Activated CD4-positive, alpha-beta T cell treated with anti-CD3 and anti-CD28 coated beads for 1 hour (primary cell): ENCODE measurements around the gene GRB2.
"Not testable (repeated sequence)": the region's sequence is repeated elsewhere in the genome, so short reads cannot be mapped to it uniquely, and the experiment has no call there.

Source experiments
- DNase-seq: peaks from one replicate; pipeline ENCODE4 v3.0.0-alpha.2; 2020

The GRB2 gene

DNA sequence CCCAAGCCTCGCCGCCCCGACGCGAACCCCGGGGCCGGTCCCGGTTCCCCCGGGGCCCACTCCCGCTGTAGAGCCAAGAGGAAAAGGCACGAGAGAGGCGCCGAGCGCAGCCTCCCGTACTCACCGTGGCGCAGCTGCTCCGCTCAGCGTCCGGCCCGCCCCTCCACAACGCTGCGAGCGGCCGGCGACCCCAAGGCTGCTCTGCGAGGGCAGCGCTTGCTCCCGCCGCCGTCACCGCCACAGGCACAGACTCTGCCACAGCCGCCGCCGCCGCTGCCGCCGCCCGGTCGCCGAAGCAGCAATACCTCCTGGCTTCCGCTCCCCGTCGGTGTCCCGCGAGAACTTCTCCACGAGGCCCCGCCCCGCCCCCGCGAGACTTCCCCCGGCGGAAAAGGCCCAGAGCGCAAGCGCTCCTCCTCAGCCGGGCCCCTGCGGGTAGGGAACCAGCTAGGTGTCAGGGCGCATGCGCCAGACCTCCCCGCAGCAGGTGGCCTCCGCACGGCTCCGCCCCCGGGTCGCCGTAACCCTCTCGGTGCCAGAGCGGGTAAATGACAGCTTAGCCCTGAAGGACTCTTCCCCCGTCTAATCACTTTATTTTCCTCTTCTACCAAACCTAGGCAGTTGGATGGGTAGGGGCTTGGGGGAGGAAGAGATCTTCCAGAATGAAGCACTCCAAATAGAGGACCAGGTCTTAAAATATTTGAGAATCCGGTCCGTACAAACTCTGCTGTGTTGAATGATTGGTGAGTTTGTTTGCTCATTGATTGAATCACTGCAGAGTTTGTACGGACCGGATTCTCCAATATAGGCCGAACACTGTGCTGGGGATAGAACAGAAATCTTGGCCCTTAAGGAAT is at the start of gene GRB2:
Gene GRB2 (minus strand): TSS at position 314 of the 857 bp plus-strand sequence. CDS start 12,050 bp downstream, outside the sequence.
- DNase-seq: peak; percentile 100

DNA sequence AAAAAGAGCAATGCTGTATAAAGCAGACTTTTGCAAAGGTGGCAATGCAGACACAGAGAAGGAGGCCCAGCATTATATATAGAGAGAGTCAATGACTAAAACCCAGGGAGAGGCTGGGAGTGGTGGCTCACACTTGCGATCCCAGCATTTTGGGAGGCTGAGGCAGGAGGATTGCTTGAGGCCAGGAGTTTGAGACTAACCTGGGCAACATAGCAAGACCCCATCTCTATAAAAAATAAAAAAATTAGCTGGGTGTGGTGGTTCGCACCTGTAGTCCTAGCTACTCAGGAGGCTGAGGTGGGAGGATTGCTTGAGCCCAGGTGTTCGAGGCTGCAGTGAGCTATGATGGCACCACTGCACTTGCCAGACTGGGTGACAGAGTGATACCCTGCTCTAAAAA is 49.2 kb upstream of the GRB2 start:
- DNase-seq: not testable (repeated sequence)

DNA sequence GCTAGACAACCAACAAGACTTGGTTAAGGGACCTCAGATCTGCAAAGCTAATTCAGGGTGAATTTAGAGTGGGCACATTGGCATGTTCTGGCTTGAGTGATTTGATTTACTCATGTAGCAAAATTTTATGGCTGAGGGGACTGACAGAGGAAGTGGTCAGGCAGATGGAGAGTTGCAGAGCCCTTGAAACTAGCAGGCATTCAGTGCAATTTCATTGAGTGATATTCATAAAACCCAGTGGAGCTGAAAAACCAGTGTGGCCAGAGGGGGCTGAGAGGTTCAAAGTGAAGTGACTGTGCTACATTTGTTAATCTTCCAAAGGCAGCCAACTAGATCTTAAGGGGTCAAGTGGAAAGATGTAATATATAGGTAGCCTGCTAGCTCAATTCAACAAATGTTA is 48.7 kb upstream of the GRB2 start:
- DNase-seq: no peak

DNA sequence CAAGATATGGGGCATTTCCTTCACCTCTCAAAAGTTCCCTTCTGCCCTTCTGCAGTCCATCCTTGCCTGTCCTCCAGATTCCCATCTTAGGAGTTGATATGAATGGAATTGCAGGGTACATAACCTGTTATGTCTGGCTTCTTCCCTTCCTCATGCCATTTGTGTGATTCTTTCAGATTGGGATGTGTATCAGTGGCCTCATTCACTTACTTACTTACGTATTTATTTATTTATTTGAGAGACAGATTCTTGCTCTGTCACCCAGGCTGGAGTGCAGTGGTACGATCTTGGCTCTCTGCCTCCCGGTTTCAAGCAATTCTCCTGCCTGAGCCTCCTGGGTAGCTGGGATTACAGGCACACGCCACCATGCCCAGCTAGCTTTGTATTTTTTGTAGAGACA is 44.8 kb upstream of the GRB2 start:
- DNase-seq: no peak

DNA sequence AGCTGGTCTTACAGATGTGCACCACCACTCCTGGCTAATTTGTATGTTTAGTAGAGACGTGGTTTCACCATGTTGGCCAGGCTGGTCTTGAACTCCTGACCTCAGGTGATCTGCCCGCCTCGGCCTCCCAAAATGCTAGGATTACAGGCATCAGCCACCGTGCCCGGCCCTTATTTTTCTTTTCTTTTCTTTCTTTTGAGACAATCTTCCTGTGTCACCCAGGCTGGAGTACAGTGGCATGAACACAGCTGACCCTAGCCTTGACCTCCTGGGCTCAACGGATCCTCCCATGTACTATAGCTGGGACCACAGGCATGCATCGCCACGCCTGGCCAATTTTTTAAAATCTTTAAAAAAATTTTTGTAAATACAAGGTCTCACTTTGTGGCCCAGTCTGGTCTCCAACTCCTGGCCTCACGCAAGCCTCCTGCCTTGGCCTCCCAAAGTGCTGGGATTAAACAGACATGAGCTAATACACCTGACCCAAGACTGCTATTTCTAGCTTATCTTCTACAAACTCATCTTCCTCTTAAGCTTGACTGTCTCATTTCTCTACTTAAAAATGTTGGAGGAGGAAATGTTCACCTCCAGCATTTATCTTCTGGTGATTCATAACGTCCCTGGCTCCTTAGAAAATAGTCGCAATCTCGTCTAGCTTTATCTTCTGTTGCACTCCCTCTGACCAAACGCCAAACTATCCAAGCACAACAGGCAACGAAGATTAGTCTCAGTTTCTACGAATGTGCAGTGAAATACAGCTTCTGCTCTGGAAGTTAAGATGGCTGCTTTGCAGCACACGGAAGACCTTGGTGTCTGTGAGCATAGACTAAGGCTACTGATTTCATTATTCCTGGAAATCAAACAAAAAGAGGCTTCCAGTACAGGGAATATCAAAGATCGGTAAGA is 42.7 kb upstream of the GRB2 start:
- no peak for DNase-seq

DNA sequence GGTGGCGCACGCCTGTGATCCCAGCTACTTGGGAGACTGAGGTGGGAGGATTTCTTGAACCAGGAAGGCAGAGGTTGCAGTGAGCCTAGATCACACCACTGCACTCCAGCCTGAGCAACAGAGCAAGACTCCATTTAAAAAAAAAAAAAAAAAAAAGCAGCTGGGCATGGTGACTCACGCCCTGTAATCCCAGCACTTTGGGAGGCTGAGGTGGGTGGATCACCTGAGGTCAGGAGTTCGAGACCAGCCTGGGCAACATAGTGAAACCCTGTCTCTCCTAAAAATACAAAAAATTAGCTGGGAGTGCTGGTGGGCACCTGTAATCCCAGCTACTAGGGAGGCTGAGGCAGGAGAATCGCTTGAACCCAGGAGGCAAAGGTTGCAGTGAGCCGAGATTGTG is 40.4 kb upstream of the GRB2 start:
- not testable (repeated sequence) for DNase-seq

DNA sequence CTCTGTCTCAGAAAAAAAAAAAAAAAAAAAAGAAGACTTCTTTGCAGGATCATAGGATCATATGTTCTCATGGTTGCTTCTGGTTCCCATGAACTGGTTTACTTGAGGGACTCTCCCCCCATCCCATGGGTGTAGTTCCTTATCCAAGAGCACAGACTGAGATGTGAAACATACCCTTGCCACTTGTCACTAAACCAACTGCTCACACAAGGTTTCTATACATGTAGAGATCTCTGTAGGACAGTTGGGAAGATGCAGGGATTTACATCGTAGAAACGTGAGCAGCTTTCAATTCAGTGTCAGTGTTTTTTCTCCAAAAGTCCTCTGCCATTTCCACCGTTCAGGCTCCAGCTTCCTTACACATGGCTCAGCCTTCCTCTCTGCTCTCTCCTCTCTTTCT is 39.8 kb upstream of the GRB2 start:
- DNase-seq: no peak

DNA sequence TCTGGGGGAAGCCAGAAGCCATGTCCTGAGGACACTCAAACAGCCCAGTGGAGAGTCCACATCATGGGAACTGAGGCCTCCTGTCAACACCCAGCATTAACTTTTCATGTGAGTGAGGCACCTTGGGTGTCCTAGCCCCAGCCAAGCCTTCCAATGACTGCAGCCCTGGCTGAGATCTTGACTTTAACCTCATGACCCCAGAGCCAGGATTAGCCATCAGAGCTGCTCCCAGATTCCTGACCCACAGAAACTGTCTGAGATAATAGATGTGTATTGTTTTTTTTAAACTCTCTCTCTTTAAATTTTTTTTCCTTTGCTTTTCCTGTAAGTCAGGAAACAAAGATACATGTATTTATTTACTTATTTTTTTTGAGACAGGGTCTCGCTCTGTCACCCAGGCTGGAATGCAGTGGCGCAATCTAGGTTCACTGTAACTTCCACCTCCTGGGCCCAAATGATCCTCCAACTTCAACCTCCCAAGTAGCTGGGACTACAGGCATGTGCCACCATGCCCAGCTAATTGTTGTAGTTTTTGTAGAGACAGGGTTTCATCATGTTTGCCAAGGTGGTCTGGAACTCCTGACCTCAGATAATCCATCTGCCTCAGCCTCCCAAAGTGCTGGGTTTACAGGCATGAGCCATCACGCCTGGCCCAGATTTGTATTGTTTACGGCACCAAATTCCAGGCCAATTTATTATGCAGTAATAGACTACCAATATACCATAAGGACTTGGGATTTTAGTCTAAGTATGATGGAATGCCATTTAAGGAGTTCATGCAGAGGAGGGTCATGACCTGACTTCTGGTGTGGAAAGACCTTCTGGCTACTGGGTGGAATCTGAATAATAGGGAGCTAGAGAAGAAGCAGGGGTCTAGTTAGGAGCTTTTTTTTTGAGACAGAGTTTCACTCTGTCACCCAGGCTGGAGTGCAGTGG is 37.0 kb upstream of the GRB2 start:
- no peak for DNase-seq

DNA sequence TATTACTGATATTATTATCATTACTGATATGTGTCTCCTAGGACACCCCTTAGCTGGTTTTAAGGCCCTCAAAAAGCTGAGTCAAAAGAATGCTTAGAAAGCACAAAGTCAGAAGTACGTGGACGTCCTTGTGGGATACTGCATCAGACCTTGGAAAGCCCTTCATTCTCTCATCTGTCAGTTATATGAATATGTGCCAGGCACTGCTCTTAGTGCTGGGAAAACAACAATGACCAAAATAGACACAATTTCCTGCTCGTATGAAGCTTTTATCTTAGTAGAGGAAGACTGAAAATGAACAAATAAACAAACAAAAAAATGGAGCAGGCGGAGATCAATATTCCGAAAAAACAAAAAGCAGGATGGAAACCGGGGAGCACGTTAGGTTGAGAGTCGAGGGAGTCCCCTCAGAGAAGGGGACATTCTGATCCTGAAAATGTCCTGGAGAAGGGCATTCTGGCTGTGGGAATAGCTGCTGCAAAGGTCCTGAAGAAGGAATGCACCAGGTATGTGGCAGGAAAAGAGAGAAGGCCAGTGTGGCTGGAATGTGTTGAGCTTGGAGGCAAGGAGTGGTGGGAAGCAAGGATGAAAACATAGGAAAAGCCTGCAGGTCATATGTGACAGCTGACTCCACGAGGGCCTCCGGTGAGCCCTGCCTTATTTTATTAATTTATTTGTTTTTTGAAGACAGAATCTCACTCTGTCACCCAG is 35.4 kb upstream of the GRB2 start:
- DNase-seq: no peak

DNA sequence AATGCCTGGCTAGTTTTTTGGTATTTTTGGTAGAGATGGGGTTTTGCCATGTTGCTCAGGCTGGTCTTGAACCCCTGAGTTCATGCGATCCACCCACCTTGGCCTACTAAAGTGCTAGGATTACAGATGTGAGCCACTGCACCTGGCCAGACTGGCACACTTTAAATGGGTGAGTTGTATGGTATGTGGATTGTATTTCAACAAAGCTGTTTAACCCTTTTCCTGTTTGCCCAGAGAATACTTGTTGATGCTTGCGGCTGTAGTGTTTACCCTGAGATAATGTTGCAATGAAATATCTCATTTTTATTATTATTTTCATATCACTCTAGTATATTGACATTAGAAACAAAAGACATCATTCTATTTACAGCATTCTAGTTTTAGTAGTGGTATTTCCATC is 33.8 kb upstream of the GRB2 start:
- no peak for DNase-seq

DNA sequence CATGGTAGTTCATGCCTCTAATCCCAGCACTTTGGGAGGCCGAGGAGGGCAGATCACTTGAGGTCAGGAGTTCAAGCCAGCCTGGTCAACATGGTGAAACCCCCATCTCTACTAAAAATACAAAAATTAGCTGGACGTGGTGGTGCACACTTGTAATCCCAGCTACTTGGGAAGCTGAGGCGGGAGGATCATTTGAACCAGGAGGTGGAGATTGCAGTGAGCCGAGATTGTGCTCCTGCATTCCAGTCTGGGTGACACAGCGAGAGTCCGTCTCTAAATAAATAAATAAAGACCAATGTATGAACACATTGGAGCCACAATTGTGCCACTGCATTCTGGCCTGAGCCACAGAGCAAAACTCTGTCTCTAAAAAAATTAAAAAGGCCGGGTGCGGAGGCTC is 31.9 kb upstream of the GRB2 start:
- DNase-seq: not testable (repeated sequence)

DNA sequence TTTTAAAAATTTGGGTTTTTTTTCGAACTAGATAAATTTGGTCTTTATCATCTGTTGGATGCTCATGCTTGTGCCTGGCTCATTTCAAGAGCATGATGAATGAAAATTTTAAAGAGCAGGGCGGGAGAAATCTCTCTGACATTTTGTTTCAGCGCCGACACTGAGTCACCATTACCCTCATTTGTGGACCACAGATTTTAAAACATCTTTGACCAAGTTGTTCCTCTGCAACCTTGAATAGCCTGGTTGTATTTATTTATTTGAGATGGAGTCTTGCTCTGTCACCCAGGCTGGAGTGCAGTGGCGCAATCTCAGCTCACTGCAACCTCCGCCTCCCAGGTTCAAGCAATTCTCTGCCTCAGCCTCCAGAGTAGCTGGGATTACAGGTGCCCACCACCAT is 29.0 kb upstream of the GRB2 start:
- DNase-seq: not testable (repeated sequence)

DNA sequence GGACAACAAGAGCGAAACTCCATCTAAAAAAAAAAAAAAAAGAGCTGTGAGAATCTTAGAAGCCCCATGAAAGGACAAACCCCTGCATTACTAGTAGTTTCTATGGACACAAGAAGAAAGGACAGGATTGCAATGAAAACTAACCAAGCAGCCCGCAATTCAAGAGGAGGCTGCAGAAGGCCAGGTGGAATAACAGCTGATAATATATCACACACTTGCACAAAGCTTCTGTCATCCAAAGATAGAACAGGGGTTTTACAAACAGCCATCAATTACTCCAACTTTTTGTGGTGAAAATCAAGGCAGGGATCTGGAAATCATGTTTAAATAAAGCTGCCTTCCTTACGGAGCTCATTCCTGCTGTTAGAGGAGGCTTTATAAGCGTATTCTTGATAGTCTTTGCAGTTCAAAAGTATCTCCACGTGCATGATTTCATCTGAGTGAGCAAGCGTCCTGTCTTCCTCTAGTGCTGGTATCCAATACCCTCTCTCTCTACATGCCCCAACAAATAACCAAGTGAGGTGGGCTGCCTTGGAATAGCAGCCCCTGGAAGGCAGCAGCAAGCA is 27.8 kb upstream of the GRB2 start:
- no peak for DNase-seq

DNA sequence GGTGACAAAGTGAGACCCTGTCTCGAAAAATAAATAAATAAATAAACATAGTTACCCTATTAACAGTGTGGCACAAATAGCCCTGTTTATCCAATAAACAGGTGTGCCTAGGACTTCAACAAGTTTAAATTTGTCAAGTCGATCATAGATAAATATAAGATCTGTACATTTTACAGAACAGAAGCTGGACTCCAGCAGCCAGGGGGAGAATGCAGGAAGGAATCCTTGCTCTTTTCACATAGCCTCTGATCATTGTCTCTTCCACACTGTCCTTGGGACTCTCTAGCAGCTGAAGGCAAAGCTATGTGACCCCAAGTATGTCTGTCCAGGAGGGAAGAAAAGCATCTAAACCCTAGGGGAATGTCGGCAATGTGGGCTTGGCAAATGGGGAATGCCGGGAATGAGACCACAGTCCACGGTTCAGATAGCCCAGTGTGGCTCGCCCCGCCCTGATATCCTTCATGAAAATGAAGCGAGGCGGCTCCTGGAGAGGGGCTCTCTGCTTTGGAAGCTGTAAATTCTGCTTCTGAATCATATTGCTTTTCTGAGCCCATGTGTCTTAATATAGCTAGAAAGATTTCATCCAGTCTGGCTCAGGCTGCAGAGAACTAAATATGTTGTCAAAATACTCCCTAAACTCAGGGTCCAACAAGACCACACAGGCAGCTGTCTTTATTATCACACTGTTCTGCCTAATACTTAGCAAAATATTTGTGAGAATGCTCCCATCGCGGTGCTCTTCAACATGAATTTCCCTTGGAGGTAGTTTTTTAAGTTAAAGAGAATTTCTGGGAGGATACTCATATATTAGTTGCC is 24.9 kb upstream of the GRB2 start:
- no peak for DNase-seq

DNA sequence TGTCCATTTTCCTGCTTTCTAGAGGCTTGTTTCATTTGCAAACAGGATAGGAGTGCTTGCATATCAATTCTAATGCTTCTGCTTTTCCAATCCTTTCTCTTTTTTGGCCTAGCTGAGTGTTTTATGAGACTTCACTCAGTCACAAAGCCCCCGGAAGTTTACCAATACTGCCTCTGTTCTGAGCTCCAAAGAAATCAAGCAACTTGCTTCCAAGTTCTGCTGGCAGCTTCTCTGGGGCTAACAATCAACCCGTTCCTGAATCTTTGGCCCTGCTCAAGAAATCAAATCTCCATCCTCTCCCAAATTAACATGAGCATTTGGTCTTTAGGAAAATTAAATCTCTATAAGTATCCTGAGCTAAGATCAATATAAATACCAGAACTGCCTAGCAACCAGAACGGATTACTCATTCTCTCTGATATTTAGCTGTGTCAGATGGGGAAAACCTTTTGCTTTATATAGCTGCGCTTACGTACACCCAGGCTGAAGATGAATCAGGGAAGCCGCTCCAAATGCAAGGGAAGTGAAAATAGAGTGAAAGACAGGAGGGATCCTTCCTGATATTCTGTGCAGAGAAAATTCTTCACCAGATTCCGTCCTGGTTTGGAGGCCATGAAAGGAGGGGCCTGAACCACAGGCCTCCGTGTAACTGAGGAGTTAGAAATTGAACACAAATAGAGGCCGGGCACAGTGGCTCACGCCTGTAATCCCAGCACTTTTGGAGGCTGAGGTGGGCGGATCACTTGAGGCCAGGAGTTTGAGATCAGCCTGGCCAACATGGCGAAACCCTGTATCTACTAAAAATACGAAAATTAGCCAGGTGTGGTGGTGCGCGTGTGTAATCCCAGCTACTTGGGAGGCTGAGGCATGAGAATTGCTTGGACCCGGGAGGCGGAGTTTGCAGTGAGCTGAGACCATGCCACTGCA is 23.3 kb upstream of the GRB2 start:
- no peak for DNase-seq

DNA sequence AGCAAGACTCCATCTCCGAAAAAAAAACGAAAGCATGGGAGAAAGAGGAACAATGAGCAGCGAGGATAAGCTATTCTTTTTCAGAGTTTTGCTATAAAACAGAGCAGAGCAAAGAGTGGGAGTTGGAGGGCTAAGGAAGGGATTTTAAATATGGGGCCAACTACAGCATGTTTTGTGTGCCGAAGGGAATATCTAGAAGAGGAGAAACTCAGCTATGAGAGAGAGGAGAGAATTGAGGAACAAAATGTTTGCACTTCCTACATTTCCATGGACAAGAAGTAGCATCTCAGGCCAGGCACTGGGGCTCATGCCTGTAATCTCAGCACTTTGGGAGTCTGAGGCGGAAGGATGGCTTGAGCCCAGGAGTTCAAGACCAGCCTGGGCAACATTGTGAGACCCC is 13.1 kb upstream of the GRB2 start:
- no peak for DNase-seq

DNA sequence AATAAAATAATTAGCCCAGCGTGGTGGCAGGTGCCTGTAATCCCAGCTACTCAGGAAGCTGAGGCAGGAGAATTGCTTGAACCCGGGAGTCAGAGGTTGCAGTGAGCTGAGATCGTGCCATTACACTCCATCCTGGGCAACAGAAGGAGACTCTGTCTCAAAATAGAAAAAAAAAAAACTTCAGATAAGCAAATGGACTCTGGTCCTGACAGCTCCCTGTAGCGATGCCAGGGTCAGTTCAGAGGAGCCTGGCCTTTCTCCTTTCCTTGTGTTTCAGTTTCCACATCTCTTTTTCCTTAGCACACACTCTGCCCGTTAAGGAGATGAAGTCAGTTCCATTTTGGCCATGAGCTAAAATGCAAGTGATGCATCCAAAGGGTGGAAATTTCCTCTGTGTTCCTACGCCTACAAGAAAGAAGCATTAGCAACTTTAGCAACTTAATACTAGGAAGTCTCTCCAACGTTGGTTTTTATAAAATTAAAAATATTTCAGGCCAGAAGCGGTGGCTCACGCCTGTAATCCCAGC is 11.6 kb upstream of the GRB2 start:
- no peak for DNase-seq

DNA sequence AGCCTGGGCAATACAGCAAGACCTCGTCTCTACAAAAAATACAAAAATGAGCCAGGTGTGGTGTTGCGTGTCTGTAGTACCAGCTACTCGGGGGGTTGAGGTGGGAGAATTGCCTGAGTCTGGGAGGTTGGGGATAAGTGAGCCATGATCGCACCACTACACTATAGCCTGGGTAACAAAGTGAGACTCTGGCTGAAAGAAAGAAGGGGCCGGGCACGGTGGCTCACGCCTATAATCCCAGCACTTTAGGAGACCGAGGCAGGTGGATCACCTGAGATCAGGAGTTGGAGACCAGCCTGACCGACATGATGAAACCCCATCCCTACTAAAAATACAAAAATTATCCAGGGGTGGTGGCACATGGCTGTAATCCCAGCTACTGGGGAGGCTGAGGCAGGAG is 10.5 kb upstream of the GRB2 start:
- no peak for DNase-seq

DNA sequence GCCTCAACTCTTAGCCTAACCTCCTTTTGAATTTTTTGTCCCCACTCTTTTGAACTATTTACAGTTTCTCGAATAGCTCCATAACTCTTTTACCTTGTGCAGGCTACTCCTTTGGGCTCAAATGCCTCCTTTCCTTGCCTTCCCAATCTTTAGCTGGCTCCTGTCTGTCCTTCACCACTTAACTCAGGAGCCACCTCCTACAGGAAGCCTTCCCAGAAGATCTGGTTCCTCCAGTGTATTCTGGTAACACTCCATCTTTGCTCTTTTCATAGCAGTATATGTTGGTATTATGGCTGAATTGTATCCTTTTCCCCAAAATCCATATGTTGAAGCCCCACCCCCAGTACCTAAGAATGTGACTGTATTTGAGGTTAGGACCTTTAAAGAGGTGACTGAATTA is 9.0 kb upstream of the GRB2 start:
- no peak for DNase-seq
